VCaP (cell line): ENCODE measurements around the gene SLC17A4.

ENCODE experiments used
- H3K27ac ChIP-seq: fragments of 450-650 bp; 2 replicates; pipeline ENCODE4 v1.5.1; 2017
- CTCF ChIP-seq: fragments of 450-650 bp; conservative IDR thresholded peaks from 2 replicates; pipeline ENCODE4 v1.5.1; 2017; ENCODE audit warnings: mild to moderate bottlenecking, moderate library complexity

Gene SLC17A4

DNA sequence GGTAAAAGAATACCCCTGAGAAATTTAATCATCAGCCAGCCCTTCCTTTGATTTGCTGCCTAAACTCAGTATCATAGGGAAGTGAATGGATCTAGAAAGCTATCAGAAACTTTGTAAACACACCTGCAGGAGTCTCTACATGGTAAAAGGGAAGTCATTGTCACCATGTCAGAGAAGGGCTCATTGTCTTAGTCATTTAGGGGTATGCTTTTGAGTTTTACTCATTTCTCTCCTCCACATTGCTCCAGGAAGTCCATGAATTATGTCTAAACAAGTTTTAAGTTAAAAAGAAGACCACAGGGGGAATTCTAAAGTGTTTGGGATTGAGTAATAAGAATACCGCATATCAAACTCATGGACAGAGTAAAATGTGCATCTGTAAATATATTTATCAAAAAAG, 74.8 kb downstream of the SLC17A4 start:
- TF ChIP-seq CTCF, result no peak

GRCh38 chr6:25830458-25830857, 75.9 kb downstream of the SLC17A4 start:
- TF ChIP-seq CTCF, result no peak
- H3K27ac ChIP-seq, result no peak overlapping the region

More for the DNA sequence above, 74.8 kb downstream of the SLC17A4 start:
- no peak overlapping the region for H3K27ac ChIP-seq
